CMK (cell line): ENCODE data around the gene PIP4K2A.
"Not testable (repeated sequence)": the region's sequence is repeated elsewhere in the genome, so short reads cannot be mapped to it uniquely, and the experiment has no call there.

Experiments used
- DNase-seq: peaks from one replicate; pipeline ENCODE4 v3.0.0-alpha.2; 2010; ENCODE audit warnings: low read depth

The PIP4K2A gene

DNA sequence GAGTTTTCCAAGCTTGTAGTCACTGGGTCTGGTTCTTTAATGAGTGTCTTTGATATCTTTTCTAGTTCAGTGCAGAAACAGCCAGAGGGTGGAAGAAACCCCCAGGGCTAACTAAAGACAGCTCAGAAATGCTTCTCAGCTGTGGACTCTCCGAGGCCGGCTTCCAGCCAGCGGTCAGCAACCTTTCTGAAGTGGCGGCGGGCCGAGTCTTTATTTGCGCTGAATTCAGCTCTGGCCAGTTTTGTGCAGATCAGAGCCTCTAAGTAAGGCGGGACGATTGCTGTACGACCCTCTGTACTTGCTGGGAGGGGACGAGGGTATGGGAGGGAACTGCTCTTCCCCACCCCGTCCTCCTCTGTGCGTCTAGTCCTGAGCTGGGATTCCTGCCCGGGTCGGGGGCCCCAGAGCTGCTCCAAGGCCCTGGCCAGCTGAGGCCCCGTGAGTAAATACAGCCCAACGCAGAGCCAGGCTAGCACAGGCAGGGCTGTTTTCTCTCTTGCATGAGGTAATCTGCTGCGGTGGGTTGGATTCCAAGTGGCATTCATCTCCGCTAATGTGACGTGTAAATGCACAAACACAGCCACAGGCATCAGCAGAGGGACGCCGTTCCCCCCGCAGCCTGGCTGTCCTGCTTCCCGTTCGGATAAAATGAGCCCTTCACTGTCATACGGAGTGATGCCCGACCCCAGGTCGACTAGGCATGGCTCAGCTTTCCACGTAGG, 159.8 kb downstream of the PIP4K2A start:
- DNase-seq = no peak

DNA sequence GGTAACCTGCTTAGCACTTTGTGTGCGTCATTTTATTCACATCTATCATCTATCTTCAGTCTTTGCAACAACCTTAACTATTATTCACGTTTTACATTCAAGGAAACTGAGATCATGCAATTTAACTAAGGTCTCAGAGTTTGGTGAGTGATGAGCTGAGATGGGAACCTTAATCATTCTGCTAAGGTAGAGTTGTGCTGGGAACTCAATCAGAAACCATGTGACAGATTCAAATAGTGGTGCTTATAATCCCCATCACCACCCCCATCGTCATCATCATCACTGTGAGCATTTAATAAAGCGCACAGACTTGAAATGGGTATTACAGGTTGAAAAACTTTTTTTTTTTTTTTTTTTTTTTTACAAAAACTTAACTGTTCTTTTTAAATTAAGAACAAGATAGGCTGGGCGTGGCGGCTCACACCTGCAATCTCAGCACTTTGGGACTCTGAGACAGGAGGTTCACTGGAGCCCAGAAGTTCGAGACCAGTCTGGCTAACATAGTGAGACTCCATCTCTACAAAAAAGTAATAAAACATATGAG, 160.9 kb downstream of the PIP4K2A start:
- no peak for DNase-seq

DNA sequence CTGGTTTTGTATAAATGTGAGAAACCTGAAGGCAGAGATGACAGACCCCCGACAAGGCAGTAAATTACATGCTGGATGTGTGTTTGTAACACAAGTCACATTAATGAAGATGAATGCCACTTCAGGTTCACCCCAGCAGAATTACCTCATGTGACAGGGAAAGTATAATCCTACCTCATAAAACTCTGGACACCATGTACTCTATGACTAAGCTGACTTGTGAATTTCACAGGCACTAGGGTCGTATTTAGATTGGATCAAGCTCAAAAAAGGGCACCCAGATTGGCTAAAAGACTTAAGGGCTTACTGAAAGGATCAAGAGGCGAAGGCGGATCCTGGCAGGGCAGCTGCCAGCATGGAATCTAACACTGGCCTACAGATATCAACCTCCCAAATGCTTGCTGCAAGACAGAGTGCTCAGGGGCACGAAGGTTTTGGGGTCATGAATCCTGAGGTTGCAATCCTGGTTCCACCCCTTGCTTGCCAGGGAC, 161.4 kb downstream of the PIP4K2A start:
- no peak for DNase-seq

DNA sequence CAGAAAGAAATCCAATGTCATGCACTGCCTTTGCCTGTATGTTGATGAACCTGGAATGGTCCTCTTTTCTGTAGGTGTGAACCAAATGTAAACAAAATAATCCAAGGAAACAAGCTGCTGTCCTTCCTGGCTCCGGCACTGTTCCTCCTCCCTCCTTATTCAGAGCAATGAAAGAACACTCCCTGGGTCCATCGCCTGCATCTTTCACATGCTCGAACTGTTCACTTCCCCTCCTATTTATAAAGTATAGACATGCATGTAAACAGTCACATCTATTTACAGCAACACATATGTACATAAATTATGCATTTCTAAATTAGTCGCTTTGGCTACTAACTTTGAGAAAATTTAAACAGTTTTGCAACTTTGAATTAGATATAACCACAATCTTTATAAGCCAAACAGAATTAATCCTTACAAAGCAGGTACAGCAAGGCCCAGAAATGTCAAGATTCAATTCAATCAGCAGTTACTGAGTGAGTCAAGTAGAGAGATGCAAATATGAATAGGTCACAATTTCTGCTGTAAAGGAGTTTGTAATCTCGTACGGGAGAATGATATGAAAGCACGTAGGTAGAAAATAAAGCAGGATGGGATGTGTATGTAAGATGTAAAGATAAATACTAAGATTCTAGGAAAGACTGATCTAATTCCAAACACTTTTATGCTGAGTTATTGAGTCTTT, 162.6 kb downstream of the PIP4K2A start:
- no peak for DNase-seq

DNA sequence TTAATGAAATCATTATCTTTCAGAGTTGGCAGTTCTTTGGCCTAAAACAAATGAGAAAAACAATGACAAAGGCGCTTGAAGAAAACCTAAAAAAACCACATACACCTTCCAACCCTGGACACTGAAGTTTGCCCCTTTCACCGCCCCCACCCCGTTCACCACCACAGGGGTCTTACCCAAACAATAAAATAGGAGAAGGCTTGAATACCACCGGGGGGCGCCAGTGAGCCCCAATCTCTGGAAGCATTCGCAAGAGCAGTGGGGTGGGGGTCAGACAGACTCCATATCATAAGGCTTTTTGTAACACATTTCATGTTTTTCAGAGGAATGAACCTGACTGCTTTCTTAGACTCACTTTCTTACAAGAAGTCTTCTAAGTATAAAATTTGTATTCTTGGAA, 163.6 kb downstream of the PIP4K2A start:
- DNase-seq = no peak

DNA sequence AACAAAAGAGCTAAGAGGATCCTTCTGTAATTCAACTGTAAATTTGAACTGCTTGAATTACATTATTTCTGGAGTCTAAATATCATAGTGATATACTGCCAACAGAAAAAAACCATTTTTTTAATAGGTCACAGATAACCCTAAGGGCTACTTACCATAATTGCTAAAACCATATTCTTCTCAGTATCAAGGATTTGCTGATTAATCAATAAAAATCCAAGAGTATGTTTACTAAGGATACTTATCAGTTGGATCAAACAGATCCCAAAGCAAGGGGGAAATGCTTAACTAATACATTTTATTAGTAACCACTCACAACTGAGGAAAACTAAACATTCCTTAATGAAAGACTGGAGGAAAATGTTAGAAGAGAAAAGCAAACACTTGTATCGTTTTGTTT, 166.0 kb downstream of the PIP4K2A start:
- DNase-seq = no peak

DNA sequence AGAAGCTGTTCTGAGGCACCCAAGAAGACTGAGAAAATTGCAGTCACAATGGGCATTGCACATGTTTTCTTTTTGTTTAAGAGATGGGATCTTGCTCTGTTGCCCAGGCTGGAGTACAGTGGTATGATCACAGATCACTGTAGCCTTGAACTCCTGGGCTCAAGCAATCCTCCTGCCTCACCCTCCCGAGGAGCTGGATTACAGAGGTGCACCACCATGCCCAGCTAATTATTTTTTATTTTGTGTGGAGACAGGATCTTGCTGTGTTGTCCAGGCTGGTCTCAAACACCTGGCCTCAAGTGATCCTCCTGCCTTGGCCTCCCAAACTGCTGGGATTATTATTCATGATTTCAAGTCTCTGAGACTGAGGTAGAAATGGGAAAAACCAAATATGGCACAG, 168.7 kb downstream of the PIP4K2A start:
- DNase-seq = no peak

DNA sequence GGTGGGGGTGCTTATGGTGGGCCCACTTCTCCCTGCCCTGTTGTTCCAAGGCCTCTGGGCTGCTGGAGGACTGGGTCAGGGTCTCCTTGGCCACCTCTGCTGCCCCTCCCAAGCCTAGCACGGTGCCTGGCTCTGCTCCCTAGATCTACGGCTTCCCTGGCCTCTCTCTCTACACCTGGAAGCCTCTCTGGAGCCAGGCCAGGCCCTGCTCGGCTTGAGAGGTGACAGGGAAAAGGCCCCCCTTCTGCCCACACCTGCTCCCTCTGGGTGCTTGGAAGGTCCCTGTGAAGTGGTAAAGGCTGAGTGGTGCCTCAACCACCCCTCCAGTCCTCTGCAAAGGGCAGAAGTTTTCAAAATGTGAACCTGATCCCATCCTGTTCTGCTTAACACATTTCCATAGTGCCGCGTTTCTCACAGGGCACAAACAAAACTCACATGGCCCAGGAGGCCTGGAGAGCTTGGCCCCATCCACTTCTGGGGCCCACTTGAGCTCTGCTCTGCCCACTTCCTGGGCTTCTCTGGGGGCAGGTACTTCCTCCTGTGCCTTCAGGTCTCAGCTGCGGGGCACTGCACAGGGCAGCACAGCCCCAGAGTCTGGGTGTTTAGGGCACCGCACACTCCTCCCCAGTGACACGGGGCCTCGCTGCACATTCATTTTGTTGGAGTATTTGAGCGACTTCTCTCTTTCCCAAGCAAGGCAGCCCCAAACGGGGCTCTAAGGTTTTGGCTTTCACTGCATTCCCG, 169.9 kb downstream of the PIP4K2A start:
- DNase-seq = no peak

DNA sequence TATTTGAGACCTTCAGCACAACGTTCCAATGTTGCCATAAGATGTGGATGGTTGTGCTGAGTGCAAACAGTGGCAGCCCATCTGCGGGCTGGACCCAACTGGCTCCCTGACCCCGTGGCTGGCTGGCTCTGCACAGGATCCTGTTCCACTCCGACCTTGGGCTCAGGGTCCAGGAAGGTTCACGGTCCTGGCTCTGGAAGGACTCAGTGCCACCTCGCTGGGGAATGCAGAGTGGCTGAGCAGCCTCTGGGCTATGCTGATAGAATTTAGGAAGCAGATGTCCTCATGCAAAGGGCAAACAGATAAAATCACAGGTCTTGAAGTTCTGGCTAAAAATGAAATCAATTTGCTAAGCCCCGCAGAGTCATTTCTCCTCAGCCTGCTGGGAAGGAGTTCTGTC, 171.6 kb downstream of the PIP4K2A start:
- DNase-seq = no peak

DNA sequence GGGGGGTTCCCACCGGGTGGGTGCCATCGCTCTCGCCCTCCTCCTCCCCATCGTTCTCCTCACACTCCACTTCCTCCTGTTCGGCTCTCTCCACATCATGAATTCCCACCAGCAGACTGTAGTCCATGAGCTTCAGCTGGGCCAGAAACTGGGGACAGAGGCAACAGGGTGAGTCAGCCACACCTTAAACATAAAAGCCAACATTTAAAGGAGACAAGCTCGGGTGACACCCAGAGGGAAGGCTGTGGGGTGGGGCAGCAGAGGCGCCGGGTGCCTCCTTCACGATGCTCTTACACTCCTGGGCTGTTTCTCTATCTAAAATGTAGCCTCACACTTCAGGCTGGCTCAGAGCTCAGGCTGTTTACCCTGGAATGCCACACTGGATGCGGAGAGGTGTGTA, 172.5 kb downstream of the PIP4K2A start:
- no peak for DNase-seq

DNA sequence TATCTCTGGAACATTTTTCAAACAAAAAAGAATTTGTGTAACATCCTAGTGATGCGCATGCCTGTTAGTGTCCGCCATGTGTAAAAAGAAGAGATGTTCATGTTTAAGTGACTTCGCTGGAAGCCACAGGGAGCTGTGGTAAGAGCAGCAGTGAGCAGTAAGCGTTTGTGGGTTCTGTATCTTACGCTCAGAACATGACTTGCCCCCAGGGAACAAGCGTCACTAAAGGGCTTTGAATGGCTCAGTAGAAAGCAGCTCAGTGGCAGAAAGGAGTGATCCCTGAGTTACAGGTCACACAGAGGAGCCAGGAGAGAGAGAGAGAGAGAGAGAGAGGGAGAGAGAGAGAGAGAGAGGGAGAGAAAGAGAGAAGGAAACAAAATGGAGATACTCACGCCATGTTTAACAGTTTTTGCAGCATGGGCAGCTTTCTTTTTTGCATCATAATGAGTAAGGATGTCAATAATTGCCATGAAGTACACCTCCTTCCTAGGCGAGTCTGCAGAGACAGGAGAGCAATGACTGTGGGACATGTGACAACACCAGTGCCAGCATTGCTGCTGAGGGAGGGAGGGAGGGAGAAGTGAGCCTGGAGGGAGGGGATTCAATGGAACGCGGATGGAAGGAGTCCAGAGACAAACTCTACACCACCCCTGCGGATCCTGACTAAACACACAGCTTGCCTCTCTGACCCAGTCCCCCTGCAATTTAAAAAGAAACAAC, 174.6 kb downstream of the PIP4K2A start:
- no peak for DNase-seq

DNA sequence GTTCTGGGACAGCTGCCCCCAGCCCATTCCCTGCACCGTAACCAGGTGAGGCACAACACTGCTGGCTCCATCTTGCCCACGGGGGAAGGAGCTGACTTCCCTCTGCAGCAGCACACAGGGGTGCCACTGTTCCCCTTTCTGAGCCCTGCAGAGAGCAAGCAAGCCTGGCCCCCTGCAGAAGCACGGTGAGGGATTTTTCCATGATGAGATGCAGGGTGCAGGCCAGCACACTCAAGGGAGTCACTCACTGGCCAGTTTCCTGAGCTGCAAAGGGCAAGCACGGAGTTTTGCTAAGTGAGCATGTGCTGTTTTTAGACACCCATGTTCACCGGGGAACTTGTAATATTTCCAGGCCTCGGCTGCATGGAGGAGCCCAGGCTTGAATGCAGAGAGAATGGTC, 176.6 kb downstream of the PIP4K2A start:
- no peak for DNase-seq

DNA sequence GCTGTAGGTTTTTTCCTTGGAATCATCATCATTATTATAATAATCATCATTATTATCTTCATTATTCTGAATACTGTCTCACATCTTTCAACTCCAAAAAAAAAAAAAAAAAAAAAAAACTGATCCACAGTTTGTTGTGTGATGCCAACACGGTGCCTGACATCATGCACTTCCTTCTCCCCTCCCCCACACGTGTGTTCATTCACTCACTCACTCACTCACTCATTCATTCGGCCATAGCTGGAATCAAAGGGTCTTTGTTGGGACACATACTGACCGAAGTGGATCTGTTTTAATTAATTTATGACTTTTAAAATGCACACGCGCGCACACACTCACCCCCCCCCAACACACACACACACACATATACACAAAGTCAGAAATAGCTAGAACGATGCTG, 177.8 kb downstream of the PIP4K2A start:
- DNase-seq = no peak

DNA sequence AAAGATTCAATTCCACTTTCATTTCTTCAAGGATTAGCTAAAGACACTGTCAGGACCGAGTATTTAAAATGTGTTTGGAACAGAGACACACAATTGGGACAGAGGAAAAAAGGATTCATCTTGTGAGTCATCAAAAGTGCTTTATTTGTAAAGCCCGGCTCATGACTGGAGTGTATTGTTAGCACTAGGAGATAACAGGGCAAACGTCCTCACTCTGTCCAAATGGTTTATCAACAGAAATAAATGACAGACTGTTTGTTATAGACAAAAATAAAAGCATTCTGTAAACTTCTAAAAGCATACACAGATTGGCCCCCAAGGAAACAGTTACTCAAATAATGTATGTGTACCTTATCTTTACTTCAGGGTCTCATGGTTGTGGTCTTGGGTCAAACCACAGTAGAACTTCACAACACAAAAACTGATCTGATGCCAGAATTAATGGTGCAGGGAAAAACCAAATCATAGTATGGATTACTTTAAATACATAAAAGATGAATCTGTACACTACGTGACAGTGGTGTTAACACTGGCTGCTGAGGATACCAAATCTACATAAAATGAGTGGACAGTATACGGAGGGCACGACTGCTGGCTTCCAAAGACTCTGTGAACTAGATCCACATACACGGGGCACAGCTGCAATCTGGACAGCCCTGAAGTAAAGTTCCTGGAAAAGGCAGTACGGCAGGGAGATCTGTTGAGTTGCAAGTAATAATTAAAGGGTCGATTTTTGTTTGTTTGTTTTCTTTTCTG, 179.4 kb downstream of the PIP4K2A start:
- DNase-seq = no peak

DNA sequence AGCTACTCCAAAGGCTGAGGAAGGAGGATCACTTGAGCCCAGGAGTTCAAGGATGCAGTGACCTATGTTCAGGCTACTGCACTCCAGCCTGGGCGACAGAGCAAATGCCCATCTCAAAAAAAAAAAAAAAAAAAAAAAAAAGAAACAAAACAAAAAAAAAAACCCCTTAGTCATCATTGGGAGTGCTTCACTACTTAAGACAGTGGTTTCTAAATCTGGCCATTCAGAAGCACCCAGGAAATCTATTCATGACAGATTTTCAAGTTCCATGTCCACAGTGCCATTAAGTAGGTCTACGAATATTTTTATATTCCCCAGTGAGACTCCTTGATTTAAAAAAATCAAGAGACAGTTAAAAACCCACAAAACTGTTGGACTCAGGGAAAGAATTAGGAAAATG, 182.9 kb downstream of the PIP4K2A start:
- no peak for DNase-seq

DNA sequence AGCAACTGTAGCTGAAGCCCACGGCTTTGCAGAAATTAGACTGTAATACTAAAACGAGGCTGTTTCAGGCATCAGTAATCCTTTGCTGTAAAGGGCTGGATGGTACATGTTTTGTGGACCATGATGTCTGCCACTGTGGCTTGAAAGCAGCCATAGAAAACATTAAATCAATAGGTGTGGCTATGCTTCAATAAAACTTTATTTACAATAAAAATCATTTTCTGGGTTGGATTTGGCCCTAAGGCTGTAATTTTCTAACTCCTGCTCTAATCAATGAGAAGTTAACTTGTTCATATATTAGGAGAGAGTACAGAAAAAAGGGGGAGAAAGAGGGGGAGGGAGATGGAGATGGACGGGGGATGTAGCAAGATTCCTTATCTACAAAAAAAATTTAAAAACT, 183.4 kb downstream of the PIP4K2A start:
- DNase-seq = no peak

DNA sequence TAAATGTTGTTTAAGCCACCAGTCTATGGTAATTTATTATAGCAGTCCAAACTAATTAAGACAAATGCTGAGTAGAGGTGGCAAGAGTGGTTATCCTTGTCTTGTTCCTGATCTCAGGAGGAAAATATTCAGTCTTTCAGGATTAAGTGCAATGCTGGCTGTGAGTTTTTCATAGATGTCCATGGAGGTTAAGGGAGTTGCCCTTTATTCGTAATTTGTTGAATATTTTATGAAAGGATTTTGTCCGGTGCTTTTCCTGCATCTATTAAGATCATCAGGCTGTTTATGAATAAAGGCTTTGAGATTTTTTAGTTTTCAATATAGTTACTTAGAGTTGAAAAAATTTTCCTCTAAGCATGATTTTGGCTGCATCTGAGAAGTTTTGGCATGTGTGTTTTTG, 186.9 kb downstream of the PIP4K2A start:
- no peak for DNase-seq

DNA sequence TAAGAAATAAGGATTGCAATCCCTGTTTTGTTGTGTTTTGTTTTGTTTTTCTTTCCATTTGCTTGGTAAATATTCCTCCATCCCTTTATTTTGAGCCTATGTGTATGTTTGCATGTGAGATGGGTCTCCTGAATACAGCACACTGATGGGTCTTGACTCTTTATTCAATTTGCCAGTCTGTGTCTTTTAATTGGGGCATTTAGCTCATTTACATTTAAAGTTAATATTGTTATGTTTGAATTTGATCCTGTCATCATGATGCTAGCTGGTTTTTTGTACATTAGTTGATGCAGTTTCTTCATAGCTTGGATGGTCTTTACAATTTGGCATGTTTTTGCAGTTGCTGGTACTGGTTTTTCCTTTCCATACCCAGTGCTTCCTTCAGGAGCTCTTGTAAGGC, 190.0 kb downstream of the PIP4K2A start:
- DNase-seq = not testable (repeated sequence)

DNA sequence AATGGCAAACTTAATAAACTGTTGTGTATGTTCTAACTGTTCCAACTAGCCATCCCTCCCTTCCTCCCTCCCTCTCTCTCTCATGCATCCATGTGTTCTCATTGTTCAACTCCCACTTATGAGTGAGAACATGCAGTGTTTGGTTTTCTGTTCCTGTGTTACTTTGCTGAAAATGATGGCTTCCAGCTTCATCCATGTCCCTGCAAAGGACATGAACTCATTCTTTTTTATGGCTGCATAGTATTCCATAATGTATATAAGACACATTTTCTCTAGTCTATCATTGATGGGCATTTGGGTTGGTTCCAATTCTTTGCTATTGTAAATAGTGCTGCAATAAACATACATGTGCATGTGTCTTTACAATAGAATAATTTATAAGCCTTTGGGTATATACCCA, 193.7 kb downstream of the PIP4K2A start:
- not testable (repeated sequence) for DNase-seq

DNA sequence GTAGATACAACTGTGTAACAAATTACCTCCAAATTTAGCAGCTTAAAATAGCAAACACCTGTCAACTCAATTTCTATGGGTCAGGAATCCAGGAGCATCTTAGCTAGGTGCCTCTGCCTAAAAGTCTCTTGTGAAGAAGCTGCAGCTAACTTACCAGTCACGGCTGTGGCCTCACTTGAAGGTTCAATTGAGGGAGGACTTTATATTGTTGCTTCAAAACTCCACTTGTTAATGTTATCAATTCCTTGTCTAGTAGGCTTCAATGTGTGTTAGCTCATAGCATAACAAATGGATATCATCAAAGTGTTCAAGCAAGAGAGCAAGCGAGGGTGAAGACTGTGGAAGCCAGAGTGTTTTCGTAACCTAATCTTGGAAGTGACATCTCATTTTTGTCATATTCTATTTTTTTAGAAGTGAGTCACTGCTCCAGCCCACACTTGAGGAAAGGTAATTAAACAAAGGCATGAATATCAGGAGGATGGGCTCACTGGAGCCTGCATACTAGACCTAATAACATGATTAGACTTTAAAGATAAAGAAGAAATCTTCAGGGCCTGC, 196.1 kb downstream of the PIP4K2A start:
- no peak for DNase-seq

DNA sequence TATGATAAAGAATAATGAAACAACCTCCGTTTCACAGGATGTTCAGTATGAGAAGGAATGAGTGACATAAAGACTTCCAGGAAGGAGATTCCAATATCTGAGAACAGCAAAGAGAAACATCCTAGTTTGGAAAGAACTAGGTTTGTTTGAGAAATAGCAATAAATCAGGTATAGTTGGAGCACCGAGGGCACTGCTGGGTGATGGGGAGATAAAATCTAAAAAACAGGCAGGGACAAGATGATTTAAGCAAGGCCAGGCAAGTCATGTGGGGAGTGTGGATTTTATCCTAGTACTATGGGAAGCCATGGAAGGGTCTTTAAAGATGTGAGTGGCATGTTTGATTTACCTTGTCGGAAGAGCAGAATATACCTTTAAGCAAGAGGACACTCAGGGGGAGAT, 199.4 kb downstream of the PIP4K2A start:
- DNase-seq = no peak
